Stimulated activated CD8-positive, alpha-beta memory T cell treated with anti-CD3 and anti-CD28 coated beads, Interleukin-4, amount 100 ng/mL, for 1 hour (primary cell): ENCODE measurements around the gene EPS8.

ENCODE experiments used
- DNase-seq, 2 donors: peaks; one replicate each; pipeline ENCODE4 v3.0.0-alpha.2; 2020; ENCODE audit warnings: low read depth in 2 of 2, low spot score in 1 of 2

Gene EPS8

GRCh38 chr12:15720295-15720694 is 68.9 kb downstream of the EPS8 start:
- DNase-seq: no peak

DNA sequence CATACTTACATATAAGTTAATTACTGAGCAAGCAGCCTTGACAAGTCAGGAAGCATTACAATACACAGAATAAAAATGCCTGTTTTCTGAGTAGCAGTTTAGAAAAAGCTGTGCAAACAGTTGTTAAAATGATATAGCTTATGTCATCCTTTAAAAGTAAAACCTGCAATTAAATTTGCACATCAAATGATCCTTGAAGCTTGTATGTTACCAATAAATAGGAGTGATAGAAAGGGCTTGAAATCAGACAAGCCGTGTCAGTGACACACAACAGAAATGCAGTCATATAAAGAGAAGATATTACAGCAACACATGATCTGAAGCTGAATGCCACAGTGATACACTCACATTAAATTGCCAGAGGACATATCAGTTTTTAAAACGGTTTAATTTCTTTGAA is 70.0 kb downstream of the EPS8 start:
- no peak for DNase-seq

DNA sequence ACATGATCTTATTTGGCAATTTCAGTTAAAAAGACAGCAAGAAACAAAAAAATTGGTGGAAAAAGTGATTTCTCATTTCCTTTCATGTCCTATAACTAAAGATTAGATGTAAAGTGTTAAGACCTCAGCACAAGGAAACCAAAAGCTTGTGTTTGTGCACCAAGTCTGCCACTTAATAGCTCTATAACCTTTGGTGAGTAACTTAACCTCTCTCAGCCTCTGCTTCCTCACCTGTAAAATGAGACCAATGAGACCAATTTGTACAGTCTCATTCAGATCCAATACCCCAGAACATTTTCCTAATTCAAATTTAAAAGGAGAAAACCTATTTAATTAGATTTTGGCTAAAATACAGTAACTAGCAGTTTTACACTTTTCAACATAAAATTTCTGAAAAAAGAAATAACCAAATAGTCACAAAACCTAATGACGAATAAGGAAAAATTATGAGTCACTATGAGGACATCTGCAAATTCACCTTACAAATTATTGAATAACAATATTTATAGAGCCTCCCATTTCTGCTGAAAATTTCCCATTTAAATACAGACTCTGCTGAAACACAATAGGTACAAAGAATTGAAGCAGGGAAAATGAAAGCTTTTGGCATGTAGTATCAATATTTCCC is 71.1 kb downstream of the EPS8 start:
- no peak for DNase-seq

GRCh38 chr12:15716581-15716980 is 72.6 kb downstream of the EPS8 start:
- no peak for DNase-seq

GRCh38 chr12:15714256-15714655 is 74.9 kb downstream of the EPS8 start:
- DNase-seq: no peak

DNA sequence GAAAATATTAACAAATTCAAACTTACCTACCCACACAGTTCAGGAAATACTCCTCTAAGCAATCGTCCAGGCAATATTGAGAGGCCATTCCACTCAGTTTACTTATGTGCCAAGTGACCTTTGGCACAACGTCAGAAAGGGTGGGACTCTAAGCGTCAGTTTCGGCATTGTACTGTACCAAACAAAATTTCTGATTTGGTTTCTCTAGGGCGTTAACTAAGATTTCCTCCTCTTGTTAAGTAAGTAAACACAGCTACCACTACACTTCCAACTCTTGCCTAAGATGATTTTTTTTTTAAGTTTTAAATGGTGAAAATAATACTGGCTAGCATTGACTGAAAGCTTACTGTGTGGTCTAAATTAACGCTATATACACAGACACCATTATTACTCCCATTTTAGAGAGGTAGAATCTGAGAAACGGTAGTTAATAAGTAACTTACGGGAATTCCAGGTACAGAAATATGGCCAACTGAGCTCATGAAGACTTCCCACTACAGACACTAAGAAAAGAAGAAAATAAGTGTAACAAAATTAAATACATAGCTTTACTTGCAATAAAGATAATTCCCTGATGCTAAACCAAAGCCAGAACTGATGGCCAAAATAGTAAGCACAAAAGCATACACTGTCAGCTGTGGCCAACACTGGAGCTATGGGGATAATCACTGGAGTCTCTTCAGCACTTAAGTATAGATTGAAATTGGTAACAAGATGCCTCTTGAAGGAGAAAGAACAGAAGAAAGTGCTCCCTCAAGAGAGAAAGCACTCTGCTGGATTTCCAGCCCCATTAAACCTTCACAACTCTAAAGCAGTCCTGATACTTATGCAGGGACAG is 76.1 kb downstream of the EPS8 start:
- DNase-seq: no peak

DNA sequence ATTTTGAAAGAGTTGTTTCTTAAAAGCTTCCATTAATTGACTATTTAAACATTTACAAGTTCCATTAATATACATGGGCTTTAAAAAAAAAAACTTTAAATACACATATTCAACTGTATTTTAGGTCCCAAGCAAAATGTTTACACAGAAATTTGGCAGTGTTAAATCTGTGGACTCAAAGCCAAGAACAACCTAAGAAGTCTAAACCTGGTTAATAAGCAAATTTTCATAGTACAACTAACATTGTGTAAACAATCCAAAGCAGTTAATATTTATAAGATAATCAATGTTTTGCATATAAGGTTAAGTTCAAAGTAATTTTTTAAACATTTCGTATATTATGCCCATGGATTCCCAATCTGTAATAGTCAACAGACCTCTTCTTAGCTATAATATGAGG is 77.0 kb downstream of the EPS8 start:
- no peak for DNase-seq

DNA sequence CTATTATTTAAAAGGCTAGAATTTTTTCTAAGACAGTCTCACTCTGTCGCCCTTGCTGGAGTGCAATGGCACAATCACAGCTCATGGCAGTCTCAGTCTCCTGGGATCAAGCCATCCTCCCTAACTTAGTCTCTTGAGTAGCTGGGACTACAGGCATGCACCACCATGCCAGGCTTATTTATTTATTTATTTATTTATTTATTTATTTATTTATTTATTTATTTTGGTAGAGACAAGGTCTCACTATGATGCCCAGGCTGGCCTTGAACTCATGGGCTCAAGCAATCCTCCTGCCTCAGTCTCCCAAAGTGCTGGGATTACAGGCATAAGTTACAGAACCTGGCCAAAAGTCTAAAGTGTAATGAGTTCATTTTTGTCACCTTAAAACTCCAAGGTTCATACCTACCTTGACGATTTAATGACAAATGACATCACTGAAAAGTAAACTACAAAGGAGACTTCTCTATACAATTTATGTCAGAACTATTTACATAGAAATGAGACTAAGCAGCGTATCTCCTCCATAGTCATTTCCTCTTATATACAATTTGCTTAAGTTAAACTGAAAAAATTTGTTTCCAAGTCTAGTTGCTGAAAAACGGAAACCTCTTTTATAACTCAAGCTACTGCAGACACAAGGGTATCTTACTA is 78.2 kb downstream of the EPS8 start:
- DNase-seq: no peak

DNA sequence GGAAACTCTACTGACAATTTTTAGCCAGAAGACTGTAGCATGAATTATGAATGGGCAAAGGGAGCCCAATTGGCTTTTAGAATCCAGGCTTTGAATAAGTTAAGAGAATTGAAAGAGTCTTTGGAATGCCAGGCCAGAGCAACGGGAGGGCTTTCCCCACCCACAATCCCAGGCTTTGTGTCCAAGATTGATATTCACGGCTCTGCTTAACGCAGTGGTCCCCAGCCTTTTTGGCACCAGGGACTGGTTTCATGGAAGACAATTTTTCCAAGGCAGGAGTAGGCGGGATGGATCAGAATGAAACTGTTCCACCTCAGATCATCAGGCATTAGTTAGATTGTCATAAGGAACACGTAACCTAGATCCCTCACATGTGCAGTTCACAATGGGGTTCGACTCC is 79.6 kb downstream of the EPS8 start:
- no peak for DNase-seq

DNA sequence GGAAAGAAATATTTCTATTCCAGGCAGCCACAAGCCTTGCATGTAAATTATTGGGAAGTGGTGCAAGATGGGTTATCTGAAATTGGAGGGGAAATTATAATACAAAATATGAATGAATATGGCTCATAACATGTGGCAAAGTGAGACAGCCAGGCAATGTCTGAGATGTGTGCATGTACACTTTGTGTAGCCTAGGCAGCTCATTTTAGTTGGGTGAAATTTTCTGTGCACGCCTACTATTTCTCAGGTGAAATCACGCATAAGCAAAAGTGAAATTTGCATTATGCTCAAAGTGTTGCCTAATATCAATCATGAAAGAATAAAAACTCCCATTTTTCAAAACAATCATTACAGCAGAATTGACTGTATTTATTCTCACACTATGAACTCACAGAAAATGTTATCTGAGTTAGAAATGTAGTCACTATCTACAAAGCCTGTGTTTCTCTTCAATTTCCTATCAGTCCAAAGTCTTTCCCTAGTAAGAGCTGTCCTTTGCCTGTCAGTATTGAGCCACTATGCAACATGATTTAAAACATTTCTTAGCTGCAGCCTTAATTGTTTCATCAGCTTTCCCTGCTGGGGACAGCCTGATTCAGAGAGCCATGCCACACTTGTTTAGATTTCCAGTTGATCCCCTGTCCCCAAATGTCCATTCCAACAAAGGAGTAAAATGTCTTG is 80.7 kb downstream of the EPS8 start:
- DNase-seq: no peak

DNA sequence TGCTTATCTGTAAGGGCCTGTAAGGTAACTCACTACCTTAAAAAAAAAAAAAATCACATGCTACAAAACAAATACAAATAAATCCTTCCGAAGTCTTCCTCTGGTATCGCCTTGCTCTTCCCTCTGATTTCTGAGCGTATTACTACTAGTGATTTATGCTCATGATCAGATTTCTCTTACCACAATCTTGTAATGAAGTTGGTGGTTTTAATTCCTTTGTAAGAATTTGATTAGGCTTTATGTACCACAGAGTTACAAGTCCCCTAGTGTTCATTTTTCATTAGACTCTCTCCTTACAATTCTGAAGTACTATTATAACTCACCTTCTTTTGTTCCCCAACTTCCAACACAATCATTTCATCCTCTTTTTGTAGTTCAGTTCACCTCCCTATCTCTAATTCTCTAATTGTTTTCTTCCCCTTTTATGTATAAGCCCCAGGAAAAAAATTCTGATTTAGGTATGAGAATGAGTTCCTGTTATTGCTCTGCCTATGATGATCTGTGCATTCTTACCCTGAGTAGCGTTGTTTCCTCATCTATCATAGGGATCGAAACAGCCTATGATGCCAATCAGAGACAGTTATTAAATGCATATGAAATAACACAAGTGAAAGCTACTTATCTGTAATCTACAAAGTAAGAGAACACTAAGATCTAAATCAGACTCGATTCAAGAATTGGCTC is 81.5 kb downstream of the EPS8 start:
- DNase-seq: no peak

- no peak for DNase-seq
Measured at GRCh38 chr12:15706010-15706676, 83.0 kb downstream of the EPS8 start.

DNA sequence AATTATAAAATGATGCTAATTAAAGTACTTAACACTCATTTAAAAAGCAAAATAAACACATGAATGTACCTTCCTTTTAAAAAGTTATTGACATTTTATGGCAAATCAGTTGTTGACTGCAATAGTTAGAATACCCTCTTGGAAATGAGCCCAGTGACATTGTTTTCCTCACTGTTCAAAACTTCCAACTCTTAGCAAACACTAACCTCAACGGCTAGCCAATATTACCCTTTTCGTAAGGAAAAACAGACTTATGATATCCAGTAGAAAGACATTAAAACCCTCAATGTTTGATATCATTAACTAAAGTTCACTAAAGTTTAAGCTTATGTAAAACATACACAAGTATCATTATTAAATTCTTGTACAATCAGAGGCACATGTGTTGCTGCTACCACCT is 83.6 kb downstream of the EPS8 start:
- no peak for DNase-seq

DNA sequence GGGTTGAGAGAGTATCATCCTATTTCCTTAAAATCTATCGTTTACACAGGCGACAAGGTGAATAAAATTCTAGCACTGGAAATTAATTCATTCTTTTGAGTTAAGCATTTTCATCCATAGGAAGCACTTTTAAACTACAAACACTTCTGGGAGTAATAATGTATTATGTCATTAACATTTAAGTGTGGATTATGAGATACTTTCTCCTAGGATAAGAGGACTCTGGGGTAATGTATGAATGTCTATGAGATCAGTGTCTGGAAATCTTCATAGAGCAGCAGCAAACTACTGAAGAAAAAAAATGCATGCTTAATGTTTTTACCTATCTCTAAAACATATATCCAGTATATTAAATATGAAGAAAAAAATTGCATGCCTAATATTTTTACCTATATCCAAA is 86.9 kb downstream of the EPS8 start:
- DNase-seq: no peak

- DNase-seq: no peak
Measured at GRCh38 chr12:15701631-15702156, 87.5 kb downstream of the EPS8 start.

GRCh38 chr12:15701206-15701605 is 88.0 kb downstream of the EPS8 start:
- no peak for DNase-seq

GRCh38 chr12:15700595-15700994 is 88.6 kb downstream of the EPS8 start:
- no peak for DNase-seq

- DNase-seq: no peak
Measured at GRCh38 chr12:15699886-15700285, 89.3 kb downstream of the EPS8 start.

DNA sequence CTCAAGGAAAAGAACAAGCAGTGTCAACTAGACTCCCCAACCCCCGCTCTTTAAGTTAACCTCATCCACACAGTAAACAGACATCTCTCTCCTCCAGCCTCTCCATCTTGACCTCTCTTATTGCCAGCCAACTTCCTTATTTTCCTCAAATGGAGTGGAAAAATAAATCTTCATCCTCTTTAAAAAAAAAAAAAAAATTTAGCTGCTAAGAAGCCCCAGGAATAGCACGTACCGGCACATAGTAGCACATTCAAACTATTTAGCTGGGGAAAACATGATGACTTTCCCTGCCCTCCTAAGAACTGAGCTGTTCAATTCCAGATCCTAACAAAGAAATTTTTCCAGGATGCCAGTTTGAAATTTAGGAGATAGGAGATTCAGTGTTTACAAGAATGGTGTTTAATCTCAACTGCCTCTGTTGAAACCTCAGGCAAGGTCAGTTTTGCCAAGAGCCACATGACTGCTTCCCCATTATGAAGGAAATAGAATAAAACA is 90.8 kb downstream of the EPS8 start:
- no peak for DNase-seq

- no peak for DNase-seq
Measured at GRCh38 chr12:15697201-15697600, 92.0 kb downstream of the EPS8 start.
